HEK293T (cell line): ENCODE results near the gene NKX2-1.

Source experiments
- CTCF ChIA-PET: fragments of 350-600 bp; formaldehyde crosslinking; extraction: SDS; loops from one replicate; lab custom pipeline; 2021; ENCODE audit warnings: antibody characterized with exemption, inconsistent platforms; lab: Yijun Ruan, JAX
- POLR2A ChIA-PET: fragments of 350-600 bp; formaldehyde crosslinking; extraction: SDS; loops from one replicate; lab custom pipeline; 2020; ENCODE audit warnings: antibody characterized with exemption, inconsistent platforms; lab: Yijun Ruan, JAX
- DNase-seq: peaks from one replicate; pipeline ENCODE4 v3.0.0; 2012; ENCODE audit warnings: mixed read lengths; ENCODE audit errors: extremely low spot score
- ARNT ChIP-seq: fragments of 450-650 bp; IDR thresholded peaks from 2 replicates; pipeline ENCODE4 v1.6.1; 2017; ENCODE audit warnings: mild to moderate bottlenecking
- BHLHE40 ChIP-seq: fragments of 450-650 bp; IDR thresholded peaks from 2 replicates; pipeline ENCODE4 v1.6.1; 2016; ENCODE audit warnings: mild to moderate bottlenecking, moderate library complexity, borderline replicate concordance
- CTBP1 ChIP-seq: fragments of 450-650 bp; IDR thresholded peaks from 2 replicates; pipeline ENCODE4 v1.6.1; 2016; ENCODE audit warnings: borderline replicate concordance
- ELF4 ChIP-seq: fragments of 450-650 bp; IDR thresholded peaks from 2 replicates; pipeline ENCODE4 v1.6.1; 2017; ENCODE audit warnings: antibody characterized with exemption
- FOXA1 ChIP-seq: fragments of 450-650 bp; IDR thresholded peaks from 2 replicates; pipeline ENCODE4 v1.6.1; 2016; ENCODE audit warnings: mild to moderate bottlenecking
- FOXK2 ChIP-seq: fragments of 450-650 bp; IDR thresholded peaks from 2 replicates; pipeline ENCODE4 v1.6.1; 2016; ENCODE audit warnings: mild to moderate bottlenecking
- FOXM1 ChIP-seq: fragments of 450-650 bp; IDR thresholded peaks from 2 replicates; pipeline ENCODE4 v1.6.1; 2017; ENCODE audit warnings: mild to moderate bottlenecking, borderline replicate concordance
- L3MBTL2 ChIP-seq: fragments of 450-650 bp; conservative IDR thresholded peaks from 2 replicates; pipeline ENCODE4 v1.6.1; 2016; ENCODE audit warnings: mild to moderate bottlenecking
- LEF1 ChIP-seq: fragments of 450-650 bp; IDR thresholded peaks from 2 replicates; pipeline ENCODE4 v1.6.1; 2017; ENCODE audit warnings: mild to moderate bottlenecking, borderline replicate concordance
- NFRKB ChIP-seq: fragments of 450-650 bp; IDR thresholded peaks from 2 replicates; pipeline ENCODE4 v1.6.1; 2016; ENCODE audit warnings: mild to moderate bottlenecking, moderate library complexity
- SP1 ChIP-seq: fragments of 450-650 bp; IDR thresholded peaks from 2 replicates; pipeline ENCODE4 v1.6.1; 2017
- SUZ12 ChIP-seq: fragments of 450-650 bp; IDR thresholded peaks from 2 replicates; pipeline ENCODE4 v1.6.1; 2016; ENCODE audit warnings: mild to moderate bottlenecking
- TARDBP ChIP-seq: fragments of 450-650 bp; IDR thresholded peaks from 2 replicates; pipeline ENCODE4 v1.6.1; 2016
- ZNF384 ChIP-seq: fragments of 450-650 bp; IDR thresholded peaks from 2 replicates; pipeline ENCODE4 v1.6.1; 2016
- TF ChIP-seq, protein P1 (sequence below): fragments of 450-650 bp; IDR thresholded peaks from 2 replicates; pipeline ENCODE4 v1.6.1; 2016

NKX2-1 gene

DNA sequence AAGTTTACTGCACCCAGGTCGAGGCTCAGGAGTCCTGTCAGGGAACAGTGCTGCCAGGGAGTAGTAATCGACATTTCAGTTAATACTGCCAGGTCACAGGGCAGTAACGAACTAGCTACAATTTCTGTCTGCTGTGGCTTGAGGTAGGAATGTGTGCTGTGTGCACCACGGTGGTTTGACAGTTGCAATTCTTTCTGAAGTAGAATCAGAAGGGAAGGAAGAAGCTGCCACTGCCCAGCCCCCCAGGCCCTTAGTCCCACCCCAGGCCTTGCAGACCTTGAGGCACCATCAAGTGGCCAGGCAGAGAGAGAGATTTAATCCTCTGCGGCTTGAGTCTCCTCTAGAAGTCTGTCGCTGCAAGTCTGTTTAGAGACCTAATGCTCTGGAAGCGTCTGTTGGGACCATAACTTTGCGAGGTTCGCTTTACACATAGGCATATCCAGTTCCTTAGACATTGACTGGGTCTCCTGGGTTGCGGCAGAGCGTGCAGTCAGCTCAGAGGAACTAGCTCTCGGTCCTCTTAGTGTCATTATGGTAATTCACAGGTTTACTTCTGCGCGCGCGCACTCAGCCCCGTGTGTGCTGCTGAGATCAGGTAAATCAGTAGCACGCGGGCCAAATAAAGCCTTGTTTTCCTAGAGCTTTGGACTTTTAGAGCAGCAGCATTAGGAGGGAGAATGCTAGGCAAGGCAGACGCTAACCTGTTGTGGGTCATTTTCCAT lies 9.8 kb downstream of the NKX2-1 start:
- peak; percentile 48 for TF ChIP-seq L3MBTL2
- TF ChIP-seq LEF1, result no peak
- POLR2A ChIA-PET, result interaction anchor here (1.1 kb wide), 1 partner anchor 15 kb away, joined by 3 read pairs; no protein-coding TSS in a partner anchor
- CTCF ChIA-PET, result interaction anchor here (0.7 to 1.4 kb wide), 2 partner anchors 15 to 49 kb away, joined by 3 to 11 read pairs; no protein-coding TSS in a partner anchor
- no peak for DNase-seq

DNA sequence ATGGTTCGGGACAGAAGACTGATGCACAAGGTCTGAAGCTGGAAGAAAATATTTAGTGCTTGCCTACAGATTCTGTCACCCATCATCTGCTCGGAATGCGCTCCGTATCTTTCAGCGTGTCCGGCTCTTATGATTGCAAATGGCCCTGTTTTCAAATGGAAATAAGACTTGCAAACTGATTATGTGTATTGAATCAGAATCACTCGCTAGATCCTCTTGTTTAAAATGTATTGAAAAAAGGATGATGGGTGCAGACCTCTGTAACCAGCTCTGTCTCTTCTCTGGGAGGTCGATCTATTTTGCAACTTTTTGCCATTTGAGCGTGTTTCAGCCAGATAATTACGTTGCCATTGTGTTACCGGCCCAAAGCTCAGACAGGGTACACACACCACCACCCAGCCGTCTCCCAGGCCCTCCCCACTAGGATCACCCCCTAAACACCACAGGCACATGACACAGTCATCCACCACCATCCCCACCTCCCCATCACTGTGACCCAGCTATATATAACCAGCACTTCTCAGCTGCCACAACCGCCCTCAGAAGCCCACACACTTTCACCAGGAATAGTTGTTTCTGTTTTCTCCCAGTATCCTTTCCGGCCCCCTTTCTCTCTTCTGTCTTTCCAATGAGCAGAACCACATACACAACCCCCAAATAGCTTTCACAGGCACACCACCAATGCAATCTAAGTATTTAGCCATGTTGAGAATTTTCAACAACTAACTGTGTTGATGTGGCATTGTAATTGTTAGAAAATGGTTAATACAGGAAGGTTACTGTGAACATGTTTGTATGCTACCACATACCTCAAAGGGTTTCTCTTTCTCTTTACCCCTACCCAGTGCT lies 10.7 kb downstream of the NKX2-1 start:
- no peak for DNase-seq
- TF ChIP-seq FOXK2, result no peak
- no peak for TF ChIP-seq L3MBTL2
- no peak for TF ChIP-seq FOXM1
- POLR2A ChIA-PET, result interaction anchor here (1.1 kb wide), 1 partner anchor 16 kb away, joined by 3 read pairs; no protein-coding TSS in a partner anchor
- CTCF ChIA-PET, result interaction anchor here (1.4 kb wide), 1 partner anchor 16 kb away, joined by 11 read pairs; no protein-coding TSS in a partner anchor

GRCh38 chr14:36508418-36509068 lies 11.5 kb downstream of the NKX2-1 start:
- DNase-seq, result no peak
- CTCF ChIA-PET, result no interaction called here
- TF ChIP-seq, protein P1, sequence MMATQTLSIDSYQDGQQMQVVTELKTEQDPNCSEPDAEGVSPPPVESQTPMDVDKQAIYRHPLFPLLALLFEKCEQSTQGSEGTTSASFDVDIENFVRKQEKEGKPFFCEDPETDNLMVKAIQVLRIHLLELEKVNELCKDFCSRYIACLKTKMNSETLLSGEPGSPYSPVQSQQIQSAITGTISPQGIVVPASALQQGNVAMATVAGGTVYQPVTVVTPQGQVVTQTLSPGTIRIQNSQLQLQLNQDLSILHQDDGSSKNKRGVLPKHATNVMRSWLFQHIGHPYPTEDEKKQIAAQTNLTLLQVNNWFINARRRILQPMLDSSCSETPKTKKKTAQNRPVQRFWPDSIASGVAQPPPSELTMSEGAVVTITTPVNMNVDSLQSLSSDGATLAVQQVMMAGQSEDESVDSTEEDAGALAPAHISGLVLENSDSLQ, result no peak
- TF ChIP-seq ZNF384 (no peak), CTBP1 (no peak), ARNT (no peak), FOXA1 (no peak), SUZ12 (no peak), ELF4 (no peak), FOXK2 (no peak), FOXM1 (no peak), LEF1 (no peak), NFRKB (no peak)
- POLR2A ChIA-PET, result no interaction called here

DNA sequence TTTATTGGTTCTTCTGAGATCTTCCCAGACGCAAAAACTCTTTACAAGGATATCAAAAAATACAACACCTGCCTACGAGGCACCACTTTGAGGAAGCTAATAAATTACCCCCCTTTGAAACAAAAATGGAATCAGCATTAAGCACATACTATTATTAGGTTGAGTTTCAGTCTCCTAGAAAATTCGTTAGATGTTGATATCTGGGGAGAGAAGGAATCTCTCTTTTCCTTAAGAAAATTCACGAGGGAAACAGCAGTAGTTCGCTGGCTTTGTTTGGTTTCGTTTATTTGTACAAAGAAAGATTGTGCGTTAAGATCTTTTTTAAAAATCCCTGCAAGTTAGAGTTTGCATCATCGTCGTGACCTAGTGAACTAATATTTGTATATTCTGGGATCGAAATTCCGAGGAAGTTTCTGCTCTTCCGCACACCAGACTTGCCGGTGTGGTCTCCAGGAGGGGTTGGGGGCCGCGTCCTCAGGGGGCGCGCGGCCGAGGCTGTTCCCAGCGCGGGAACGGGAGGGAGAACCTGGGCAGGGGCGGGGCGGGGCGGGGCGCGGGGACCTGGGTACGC lies 12.1 kb downstream of the NKX2-1 start:
- ChIA-PET POLR2A (no interaction called here), CTCF (no interaction called here)
- DNase-seq, result no peak
- no peak for TF ChIP-seq ARNT
- TF ChIP-seq L3MBTL2, result 0 out of 2 replicates have a peak, but pooled peaks have one; percentile 21

DNA sequence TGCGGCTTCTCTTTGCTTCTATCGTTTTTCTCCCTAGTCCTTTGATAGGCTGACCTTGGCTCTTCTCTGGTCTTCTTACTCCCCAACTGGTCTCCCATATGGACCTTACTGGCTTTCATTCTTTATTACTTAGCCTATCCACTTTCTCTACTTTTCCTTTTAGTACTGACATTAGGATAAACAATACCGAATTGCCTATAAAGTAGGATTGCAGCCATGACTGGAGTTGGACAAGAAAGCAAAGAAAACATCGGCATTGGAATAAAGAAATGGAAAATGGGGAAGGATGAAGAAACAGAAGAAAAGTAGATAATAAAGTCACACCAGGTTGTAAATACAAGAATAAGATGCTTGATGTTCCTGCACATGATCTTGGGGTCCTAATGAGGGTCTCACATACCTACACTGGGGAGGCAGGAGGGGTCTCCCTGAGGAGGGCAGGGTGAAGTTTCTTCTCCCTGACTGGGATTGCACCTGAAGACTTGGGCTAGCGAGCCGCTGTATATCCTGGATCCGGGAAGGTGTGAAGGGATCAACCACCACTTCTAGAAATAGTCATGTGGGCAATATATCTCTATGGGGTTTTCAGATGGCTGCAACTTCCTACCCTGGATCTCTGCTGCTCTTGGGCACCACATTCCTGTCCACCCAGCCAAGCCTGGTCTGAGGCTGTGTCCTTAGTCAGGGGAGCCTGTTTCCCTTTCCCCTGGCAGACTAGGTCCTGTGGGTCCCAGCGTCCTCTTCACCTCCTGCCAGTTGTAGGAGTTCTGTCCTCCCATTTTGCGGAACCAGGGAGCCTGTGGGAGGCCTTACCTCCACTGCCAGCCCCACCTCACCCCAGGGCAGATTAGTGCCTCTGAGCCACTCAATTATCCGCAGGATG lies 13.1 kb downstream of the NKX2-1 start:
- no peak for DNase-seq
- ChIA-PET CTCF (no interaction called here), POLR2A (no interaction called here)
- TF ChIP-seq ARNT, result no peak

DNA sequence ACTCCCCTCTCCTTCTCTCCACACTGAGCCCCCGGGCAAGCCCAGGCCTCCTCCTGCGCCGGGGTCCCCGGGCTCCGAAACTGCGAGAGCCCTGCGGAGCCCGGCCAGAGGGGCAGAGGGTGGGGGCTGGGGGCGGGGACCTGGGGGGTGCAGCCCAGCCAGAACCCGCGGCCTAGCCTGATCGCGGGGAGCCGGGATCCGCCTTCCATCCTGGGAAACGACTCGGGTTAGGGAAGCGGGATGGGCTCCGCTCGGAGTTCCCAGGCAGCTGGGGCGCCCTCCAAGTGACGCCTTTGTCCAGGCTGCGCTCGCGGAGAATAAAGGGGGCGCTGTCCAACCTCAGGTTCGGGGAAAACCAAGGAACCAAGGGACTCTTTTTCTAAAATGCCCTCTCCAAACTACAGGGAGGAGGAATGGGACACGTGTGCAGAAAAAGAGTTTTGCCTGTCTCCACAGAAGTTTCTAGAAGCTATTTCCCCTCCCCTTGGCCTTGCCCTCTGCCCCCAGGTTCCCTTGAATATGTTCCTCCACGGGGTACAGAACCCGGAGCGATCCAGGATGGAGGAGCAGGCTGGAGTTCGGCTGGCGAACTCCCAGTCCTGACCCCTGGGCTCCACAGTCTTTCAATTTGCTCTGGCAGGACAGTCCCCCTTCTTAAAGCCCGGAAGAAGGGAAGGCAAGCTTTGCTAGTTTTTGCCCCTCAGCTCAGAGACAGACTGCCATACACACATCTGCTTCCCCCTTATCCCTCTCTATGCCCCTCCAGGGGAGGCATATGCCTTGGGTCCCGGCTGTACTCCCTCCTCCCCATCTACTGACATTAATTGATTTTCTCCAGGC lies 13.9 kb downstream of the NKX2-1 start:
- POLR2A ChIA-PET, result no interaction called here
- no peak for TF ChIP-seq SP1
- TF ChIP-seq BHLHE40, result no peak
- TF ChIP-seq, protein P1, result no peak
- no peak for TF ChIP-seq TARDBP
- no peak for TF ChIP-seq NFRKB
- no peak for DNase-seq
- CTCF ChIA-PET, result no interaction called here
